ENCODE measurements around the gene PDK3. TPM values are rescaled to one million over a fixed set of nuclear protein-coding genes. Genes with fewer than 3 reads are reported as not detected.

PDK3 gene
- polyA plus RNA-seq, 1 of the 3 experiments (the other 2 are of a cell fraction), result 2.5 TPM

GRCh38 chrX:24495700-24496099 is 30.6 kb downstream of the PDK3 start:
- CTCF ChIA-PET, result interaction anchor here (6.4 kb wide), 1 partner anchor 99 kb away, joined by 80 read pairs; no protein-coding TSS in a partner anchor
- H3K9me2 ChIP-seq, result no peaks in the 10 kb centered on the region

More at GRCh38 chrX:24495700-24496099, 30.6 kb downstream of the PDK3 start:
- Histone ChIP-seq H3K4me2 (no peak overlapping the region), H3K79me2 (ENCODE audit: insufficient read depth) (no peaks in the 10 kb centered on the region), H2AFZ (ENCODE audit: low read depth) (no peak overlapping the region), H3F3A (replicated peaks; ENCODE audit: insufficient read depth) (no peaks in the 10 kb centered on the region), H3K9ac (no peak overlapping the region), H3K36me3 (replicated peaks in 1 of 2; ENCODE audit: control insufficient read depth in 1 of 2, insufficient read depth in 2 of 2, low read length in 1 of 2) (no peaks in the 10 kb centered on the region), H4K20me1 (ENCODE audit: insufficient read depth) (no peaks in the 10 kb centered on the region), H3K27ac (ENCODE audit: low read depth in 2 of 2, low read length in 1 of 2) (no peak overlapping the region), H3K9me3 (no peaks in the 10 kb centered on the region), H3K4me1 (ENCODE audit: control insufficient read depth in 1 of 2, insufficient read depth in 2 of 2, low read depth in 1 of 2, low read length in 1 of 2) (no peaks in the 10 kb centered on the region; a peak in 1 of 4 replicates), H3K4me3 (ENCODE audit: low read depth in 2 of 2, low read length in 1 of 2) (no peak overlapping the region), H3K27me3 (ENCODE audit: insufficient read depth) (no peaks in the 10 kb centered on the region)
- DNase-seq, result no peak
- TF ChIP-seq RAD21 (IDR thresholded peaks at IDR 0.05; ENCODE audit: low read length) (no peak), POLR2AphosphoS5 (IDR thresholded peaks at IDR 0.05; ENCODE audit: low read depth, low read length) (no peak), IRF3 (IDR thresholded peaks at IDR 0.05; ENCODE audit: low read depth, low read length) (no peak), MAX (IDR thresholded peaks at IDR 0.05; ENCODE audit: low read depth) (no peak), NRF1 (IDR thresholded peaks at IDR 0.05; ENCODE audit: low read depth, low read length) (no peak), RXRA (IDR thresholded peaks at IDR 0.05; ENCODE audit: borderline replicate concordance, low read depth) (no peak), PBX3 (IDR thresholded peaks at IDR 0.05) (no peak), ZBTB33 (IDR thresholded peaks at IDR 0.05; ENCODE audit: borderline replicate concordance, low read depth) (no peak), FOSL2 (IDR thresholded peaks at IDR 0.05; ENCODE audit: borderline replicate concordance, low read depth) (no peak), FOXJ3 (CRISPR knock-in tag; IDR thresholded peaks at IDR 0.05) (no peak), GATA2 (CRISPR knock-in tag; IDR thresholded peaks at IDR 0.05) (no peak), RFX5 (IDR thresholded peaks at IDR 0.05; ENCODE audit: low read length) (no peak), JUND (IDR thresholded peaks at IDR 0.05) (no peak), GABPA (IDR thresholded peaks at IDR 0.05; ENCODE audit: low read depth) (no peak), RCOR1 (IDR thresholded peaks at IDR 0.05; ENCODE audit: low read length) (no peak)
- 64% methylated on average over 5 of the region's 6 CpGs for WGBS (ENCODE audit: low lambda C conversion rate)
- POLR2A ChIA-PET, result no interaction called here

Data from SK-N-SH (cell line).